Measurements from ENCODE around the gene NANS. TPM values are rescaled to one million over a fixed set of nuclear protein-coding genes. Genes with fewer than 3 reads are reported as not detected.

Gene NANS
- total and polyA plus RNA-seq, 4 donors: 23.4 to 55.4 (median 42.8) TPM

DNA sequence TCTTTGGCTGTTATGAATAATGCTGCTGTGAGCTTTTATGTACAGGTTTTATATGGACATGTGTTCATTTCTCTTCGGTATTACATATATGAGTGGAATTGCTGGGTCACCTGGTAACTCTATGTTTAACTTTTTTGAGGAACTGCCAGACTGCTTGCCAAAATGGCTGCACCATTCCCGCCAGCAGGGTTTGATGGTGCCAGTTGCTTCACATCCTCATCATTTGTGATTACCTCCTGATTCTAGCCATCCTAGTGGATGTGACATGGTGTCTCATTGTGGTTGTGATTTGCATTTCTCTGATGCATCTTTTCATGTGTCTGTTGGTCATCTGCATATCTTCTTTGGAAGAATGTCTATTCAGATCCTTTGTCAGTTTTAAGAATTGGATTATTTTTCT lies 10.7 kb downstream of the NANS start:
- peaks cover 3 to 22% (median 9%) of the 10 kb centered on the region in 4 donors for H3K36me3 ChIP-seq (ENCODE audit: control insufficient read depth in 4 of 4, insufficient read depth in 3 of 4, low read depth in 1 of 4, low read length in 3 of 4)
- H3K4me1 ChIP-seq (ENCODE audit: control insufficient read depth in 4 of 4, insufficient read depth in 4 of 4, low read length in 3 of 4): peaks cover 0 to 10% (median 0%) of the 10 kb centered on the region in 4 donors
- H3K27me3 ChIP-seq (ENCODE audit: control insufficient read depth in 4 of 4, insufficient read depth in 4 of 4, low read length in 3 of 4): no peaks in the 10 kb centered on the region
- no peaks in the 10 kb centered on the region for H3K9me3 ChIP-seq (ENCODE audit: control insufficient read depth in 4 of 4, low read length in 3 of 4)
- TF ChIP-seq HNF4A (conservative IDR thresholded peaks at IDR 0.05): no peak
- TF ChIP-seq RXRA (IDR thresholded peaks at IDR 0.05): no peak
- TF ChIP-seq YY1 (IDR thresholded peaks at IDR 0.05): no peak
- TF ChIP-seq, protein P1, sequence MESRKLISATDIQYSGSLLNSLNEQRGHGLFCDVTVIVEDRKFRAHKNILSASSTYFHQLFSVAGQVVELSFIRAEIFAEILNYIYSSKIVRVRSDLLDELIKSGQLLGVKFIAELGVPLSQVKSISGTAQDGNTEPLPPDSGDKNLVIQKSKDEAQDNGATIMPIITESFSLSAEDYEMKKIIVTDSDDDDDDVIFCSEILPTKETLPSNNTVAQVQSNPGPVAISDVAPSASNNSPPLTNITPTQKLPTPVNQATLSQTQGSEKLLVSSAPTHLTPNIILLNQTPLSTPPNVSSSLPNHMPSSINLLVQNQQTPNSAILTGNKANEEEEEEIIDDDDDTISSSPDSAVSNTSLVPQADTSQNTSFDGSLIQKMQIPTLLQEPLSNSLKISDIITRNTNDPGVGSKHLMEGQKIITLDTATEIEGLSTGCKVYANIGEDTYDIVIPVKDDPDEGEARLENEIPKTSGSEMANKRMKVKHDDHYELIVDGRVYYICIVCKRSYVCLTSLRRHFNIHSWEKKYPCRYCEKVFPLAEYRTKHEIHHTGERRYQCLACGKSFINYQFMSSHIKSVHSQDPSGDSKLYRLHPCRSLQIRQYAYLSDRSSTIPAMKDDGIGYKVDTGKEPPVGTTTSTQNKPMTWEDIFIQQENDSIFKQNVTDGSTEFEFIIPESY (IDR thresholded peaks at IDR 0.05): no peak
- TF ChIP-seq NR2F2 (IDR thresholded peaks at IDR 0.05): no peak
- TF ChIP-seq, protein P2, sequence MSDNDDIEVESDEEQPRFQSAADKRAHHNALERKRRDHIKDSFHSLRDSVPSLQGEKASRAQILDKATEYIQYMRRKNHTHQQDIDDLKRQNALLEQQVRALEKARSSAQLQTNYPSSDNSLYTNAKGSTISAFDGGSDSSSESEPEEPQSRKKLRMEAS (IDR thresholded peaks at IDR 0.05): no peak
- no peak for TF ChIP-seq SP1 (IDR thresholded peaks at IDR 0.05)
- no peak for TF ChIP-seq FOXA1 (IDR thresholded peaks at IDR 0.05)
- TF ChIP-seq, protein P3, sequence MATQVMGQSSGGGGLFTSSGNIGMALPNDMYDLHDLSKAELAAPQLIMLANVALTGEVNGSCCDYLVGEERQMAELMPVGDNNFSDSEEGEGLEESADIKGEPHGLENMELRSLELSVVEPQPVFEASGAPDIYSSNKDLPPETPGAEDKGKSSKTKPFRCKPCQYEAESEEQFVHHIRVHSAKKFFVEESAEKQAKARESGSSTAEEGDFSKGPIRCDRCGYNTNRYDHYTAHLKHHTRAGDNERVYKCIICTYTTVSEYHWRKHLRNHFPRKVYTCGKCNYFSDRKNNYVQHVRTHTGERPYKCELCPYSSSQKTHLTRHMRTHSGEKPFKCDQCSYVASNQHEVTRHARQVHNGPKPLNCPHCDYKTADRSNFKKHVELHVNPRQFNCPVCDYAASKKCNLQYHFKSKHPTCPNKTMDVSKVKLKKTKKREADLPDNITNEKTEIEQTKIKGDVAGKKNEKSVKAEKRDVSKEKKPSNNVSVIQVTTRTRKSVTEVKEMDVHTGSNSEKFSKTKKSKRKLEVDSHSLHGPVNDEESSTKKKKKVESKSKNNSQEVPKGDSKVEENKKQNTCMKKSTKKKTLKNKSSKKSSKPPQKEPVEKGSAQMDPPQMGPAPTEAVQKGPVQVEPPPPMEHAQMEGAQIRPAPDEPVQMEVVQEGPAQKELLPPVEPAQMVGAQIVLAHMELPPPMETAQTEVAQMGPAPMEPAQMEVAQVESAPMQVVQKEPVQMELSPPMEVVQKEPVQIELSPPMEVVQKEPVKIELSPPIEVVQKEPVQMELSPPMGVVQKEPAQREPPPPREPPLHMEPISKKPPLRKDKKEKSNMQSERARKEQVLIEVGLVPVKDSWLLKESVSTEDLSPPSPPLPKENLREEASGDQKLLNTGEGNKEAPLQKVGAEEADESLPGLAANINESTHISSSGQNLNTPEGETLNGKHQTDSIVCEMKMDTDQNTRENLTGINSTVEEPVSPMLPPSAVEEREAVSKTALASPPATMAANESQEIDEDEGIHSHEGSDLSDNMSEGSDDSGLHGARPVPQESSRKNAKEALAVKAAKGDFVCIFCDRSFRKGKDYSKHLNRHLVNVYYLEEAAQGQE (IDR thresholded peaks at IDR 0.05): no peak
- no peak for TF ChIP-seq TAF1 (conservative IDR thresholded peaks at IDR 0.05)
- TF ChIP-seq GABPA (IDR thresholded peaks at IDR 0.05 in 1 of 2, conservative IDR thresholded peaks at IDR 0.05 in 1 of 2): no peak
- TF ChIP-seq, protein P4, sequence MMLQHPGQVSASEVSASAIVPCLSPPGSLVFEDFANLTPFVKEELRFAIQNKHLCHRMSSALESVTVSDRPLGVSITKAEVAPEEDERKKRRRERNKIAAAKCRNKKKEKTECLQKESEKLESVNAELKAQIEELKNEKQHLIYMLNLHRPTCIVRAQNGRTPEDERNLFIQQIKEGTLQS (IDR thresholded peaks at IDR 0.05): no peak
- TF ChIP-seq FOXA2 (IDR thresholded peaks at IDR 0.05): no peak
- TF ChIP-seq, protein P5, sequence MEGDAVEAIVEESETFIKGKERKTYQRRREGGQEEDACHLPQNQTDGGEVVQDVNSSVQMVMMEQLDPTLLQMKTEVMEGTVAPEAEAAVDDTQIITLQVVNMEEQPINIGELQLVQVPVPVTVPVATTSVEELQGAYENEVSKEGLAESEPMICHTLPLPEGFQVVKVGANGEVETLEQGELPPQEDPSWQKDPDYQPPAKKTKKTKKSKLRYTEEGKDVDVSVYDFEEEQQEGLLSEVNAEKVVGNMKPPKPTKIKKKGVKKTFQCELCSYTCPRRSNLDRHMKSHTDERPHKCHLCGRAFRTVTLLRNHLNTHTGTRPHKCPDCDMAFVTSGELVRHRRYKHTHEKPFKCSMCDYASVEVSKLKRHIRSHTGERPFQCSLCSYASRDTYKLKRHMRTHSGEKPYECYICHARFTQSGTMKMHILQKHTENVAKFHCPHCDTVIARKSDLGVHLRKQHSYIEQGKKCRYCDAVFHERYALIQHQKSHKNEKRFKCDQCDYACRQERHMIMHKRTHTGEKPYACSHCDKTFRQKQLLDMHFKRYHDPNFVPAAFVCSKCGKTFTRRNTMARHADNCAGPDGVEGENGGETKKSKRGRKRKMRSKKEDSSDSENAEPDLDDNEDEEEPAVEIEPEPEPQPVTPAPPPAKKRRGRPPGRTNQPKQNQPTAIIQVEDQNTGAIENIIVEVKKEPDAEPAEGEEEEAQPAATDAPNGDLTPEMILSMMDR (IDR thresholded peaks at IDR 0.05; ENCODE audit: low read depth, low read length, missing input control): no peak
- no peak for TF ChIP-seq EGR1 (IDR thresholded peaks at IDR 0.05; ENCODE audit: low read depth in 2 of 2)
- no peak for TF ChIP-seq HNF4G (IDR thresholded peaks at IDR 0.05)
- no peak overlapping the region for H3K4me3 ChIP-seq (ENCODE audit: low read depth in 1 of 3, low read length in 3 of 3)
- no peak for DNase-seq (ENCODE audit: low spot score)
- H3K27ac ChIP-seq (ENCODE audit: low read depth in 1 of 2, low read length in 2 of 2): no peak overlapping the region
- no peak overlapping the region for H3K9ac ChIP-seq (ENCODE audit: low read depth in 1 of 2, low read length in 2 of 2)
- 93% methylated on average over 2 of the region's 2 CpGs for WGBS

DNA sequence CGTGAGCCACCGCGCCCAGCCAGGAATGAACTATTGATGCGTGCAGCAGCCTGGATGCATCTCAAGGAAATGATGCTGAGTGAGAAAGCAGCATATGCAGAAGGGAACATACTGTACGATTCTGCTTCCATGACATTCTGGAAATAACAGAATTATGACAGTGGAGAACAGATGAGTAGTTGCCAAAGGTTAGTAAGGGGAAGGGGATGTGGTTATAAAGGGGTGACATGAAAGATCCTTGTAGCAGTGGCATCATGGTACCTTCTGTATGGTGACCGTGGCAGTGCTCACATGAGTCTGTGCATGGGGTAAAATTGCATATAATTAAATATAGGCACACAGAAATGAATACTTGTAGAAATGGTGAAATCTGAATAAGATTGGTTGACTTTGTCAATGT lies 13.0 kb downstream of the NANS start:
- peaks cover 2 to 10% (median 5%) of the 10 kb centered on the region in 4 donors for H3K36me3 ChIP-seq (ENCODE audit: control insufficient read depth in 4 of 4, insufficient read depth in 3 of 4, low read depth in 1 of 4, low read length in 3 of 4)
- WGBS: 96% methylated on average over 6 of the region's 6 CpGs

More for the DNA sequence above, 13.0 kb downstream of the NANS start:
- H3K4me3 ChIP-seq (ENCODE audit: low read depth in 1 of 3, low read length in 3 of 3): no peak overlapping the region
- H3K27ac ChIP-seq (ENCODE audit: low read depth in 1 of 2, low read length in 2 of 2): no peak overlapping the region
- no peak for DNase-seq (ENCODE audit: low spot score)
- no peak for TF ChIP-seq HNF4G (IDR thresholded peaks at IDR 0.05)
- no peak for TF ChIP-seq TAF1 (conservative IDR thresholded peaks at IDR 0.05)
- no peak for TF ChIP-seq HNF4A (conservative IDR thresholded peaks at IDR 0.05)
- TF ChIP-seq, protein P4 (IDR thresholded peaks at IDR 0.05): no peak
- TF ChIP-seq, protein P5 (IDR thresholded peaks at IDR 0.05; ENCODE audit: low read depth, low read length, missing input control): no peak
- peaks cover 0 to 15% (median under 1%) of the 10 kb centered on the region in 4 donors for H3K4me1 ChIP-seq (ENCODE audit: control insufficient read depth in 4 of 4, insufficient read depth in 4 of 4, low read length in 3 of 4)
- no peak overlapping the region for H3K9ac ChIP-seq (ENCODE audit: low read depth in 1 of 2, low read length in 2 of 2)
- no peaks in the 10 kb centered on the region for H3K27me3 ChIP-seq (ENCODE audit: control insufficient read depth in 4 of 4, insufficient read depth in 4 of 4, low read length in 3 of 4)
- no peaks in the 10 kb centered on the region for H3K9me3 ChIP-seq (ENCODE audit: control insufficient read depth in 4 of 4, low read length in 3 of 4)
